GM19193 (cell line): ENCODE data around the gene PIK3AP1.

Source experiments
- POLR2A ChIP-seq: IDR thresholded peaks from 4 replicates; pipeline ENCODE4 v1.6.1; 2011; ENCODE audit not compliant: insufficient read depth, insufficient read length; ENCODE audit errors: extremely low read depth

Gene PIK3AP1

DNA sequence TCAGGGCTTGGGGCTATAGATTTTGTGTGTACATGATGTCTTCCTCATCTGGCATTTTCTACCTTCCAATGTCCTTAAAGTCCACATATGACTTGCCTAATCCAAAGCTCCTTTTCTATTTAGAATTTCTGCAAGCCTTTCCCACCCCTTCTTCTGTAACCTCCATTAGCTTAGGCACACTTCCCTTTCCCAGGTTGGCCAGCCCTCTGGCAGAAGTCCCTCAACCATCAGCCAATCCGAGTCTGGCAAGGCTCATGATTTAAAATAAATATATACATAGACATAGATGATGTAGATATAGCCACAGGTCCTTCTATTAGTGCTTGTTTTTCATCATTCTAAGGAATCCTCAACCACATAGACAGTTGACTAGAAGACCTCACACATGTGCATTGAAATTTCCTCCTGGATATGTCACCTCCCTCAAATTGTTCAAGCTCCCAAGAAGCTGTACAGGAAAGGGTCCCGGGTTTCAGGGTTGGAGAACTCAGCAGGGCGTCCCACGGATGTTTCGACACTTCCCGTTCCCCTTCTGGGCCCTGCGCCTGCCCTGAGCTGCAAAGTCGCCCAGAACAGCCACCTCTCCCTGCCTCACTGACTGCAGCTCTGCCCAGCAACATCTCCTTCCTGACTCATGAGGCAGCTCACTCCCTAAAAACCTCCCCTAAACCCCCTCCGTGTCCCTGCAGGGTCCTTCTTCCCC is 20.4 kb upstream of the PIK3AP1 start:
- no peak for TF ChIP-seq POLR2A

DNA sequence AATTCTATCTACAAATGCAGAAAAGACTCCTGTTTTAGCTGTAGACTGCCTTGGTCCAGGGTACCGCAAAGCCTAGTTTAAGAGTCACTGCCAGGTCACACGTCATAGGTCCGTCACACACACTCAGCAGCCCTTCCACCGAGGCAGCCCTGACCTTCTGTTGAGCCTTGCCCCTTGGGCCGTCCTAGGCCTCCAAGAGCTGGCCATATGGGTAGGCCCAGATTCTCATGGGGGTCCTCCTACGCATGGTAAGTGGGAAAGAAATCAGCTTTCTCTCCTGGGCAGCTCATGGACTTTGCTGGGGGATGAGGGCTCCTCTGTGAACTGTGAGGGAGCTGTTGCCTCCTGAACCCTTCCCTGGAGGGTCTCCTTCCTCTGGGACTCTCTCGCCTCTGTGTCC is 19.8 kb upstream of the PIK3AP1 start:
- no peak for TF ChIP-seq POLR2A

DNA sequence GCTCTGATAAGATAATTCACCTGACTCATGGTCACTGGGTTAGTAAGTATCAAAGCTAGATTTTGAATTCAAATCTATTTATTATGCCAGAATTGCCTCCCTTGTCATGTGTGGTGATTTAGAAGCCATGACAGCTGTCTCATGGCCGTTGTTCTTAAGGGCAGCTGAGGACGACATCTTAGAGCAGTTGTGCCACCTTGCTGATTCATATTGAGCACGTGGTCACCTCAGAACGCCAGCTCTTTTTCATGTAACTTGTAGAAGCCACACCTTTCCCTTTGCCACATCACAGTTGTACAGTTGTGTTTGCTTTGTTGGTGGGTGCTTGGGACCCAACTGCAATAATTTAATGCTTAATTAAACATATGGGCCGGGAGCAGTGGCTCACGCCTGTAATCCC is 4.3 kb upstream of the PIK3AP1 start:
- no peak for TF ChIP-seq POLR2A

DNA sequence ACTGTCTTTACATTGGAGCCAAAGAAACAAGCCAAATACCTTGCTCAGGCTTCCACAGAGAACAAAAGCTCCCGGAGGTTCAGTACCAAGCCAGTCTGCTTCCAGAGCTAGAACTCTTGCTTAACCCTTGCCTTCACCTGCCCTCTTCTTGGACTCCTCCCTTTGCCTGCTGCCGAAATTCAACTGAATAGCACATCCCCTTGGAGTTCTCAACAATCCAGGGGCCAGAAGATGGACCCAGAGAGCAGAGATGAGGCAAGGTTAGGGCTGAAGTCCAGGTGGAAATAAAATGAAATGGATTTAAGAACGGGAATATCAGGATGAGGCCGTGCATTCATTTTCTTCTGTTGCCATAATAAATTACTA is 876 bp upstream of the PIK3AP1 start:
- TF ChIP-seq POLR2A, result no peak

DNA sequence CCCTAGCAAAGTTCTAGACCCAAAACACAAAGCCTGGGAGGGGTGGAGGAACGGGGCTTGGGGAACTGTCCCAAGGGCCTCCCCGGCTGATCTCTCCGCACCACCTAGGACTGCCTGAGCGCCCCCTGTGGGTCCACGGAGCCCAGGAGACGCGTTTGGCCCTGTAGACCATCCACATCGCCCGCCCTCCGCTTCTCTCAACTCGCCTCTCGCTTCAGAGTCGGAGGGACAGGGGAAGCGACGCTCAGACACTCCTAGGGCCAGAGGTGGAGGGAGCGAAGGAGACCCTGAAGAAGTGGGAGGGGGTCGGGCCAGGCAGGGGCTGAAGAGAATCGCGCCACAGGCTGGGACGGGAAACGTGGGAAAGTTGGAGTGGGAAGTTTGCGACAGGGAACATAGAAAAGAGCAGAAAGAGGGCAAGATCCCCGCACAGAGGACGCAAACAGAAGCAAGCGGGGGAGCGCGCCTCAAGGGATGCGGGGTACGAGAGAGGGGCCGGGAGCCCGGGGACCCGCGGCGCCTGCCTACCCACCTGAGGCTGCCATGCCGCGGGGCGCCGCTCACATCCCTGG is 378 bp downstream of the PIK3AP1 start:
- no peak for TF ChIP-seq POLR2A

DNA sequence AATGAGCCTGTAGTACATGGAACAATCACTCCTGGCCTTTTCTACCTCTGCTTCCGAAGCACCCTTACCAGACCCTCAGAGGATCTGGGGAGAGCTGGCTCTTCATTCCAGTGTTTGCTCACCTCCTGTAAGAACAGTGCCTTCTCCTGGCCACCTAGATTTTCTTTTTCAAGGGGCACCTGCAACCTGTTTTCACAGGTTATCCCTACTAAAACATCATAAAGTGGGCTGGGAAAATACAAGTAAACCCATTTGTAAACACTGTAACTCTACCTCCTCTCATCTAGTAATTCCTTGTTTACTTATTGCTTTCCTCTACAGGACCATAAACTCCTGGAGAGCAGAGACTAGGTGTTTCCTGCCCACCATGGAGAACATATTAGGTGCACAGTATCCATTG is 1.1 kb downstream of the PIK3AP1 start:
- TF ChIP-seq POLR2A, result no peak

DNA sequence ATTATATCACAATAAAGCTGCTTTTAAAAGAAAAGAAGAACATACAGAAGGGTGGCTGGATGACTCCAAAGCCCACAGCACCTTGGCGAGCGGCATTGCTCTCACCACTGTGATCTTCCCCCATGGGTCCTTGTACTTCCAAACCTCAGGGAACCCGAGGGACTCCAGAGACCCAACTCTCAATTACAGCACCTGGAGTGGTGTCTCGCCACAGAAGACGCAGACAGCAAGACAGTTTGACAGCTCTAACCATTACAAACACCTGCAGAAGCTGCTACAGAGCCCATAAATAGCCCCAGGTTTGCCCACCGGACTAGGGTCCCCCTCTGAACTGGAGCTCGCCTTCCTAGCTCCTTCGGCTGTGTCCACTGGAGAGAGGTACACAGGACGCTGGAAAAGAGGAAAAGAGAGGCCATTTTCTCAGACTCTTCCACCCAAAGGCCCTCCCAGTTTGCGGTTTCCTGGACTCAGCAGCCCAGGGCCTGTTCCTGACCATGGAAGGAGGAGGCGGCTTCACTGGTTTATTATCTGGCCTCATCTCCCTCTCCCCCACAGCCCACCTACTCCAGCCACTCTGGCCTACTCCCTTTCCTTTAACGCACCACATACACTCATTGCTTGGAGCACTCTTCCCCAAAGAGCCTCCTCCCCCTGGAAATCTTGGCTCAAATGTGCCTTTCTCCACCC is 1.9 kb downstream of the PIK3AP1 start:
- TF ChIP-seq POLR2A, result no peak

DNA sequence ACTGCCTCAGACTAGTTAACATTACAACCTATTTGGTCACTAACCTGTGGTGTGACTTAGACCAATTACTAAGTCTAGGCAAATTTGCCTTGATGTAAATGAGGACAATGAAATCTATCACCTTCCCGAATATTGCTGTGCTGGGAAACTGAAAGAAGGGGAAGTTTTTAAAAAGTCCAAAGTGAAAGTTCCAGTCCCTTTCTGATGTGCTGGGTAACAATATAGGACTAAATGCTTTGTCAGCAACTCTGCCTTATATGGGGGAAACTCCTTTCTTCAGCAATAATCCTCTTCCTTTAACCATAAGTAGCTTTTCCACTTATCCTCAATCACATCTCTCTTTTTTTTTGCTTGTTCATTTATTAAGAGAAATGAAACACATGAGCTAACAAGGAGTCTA is 3.9 kb downstream of the PIK3AP1 start:
- TF ChIP-seq POLR2A, result no peak

DNA sequence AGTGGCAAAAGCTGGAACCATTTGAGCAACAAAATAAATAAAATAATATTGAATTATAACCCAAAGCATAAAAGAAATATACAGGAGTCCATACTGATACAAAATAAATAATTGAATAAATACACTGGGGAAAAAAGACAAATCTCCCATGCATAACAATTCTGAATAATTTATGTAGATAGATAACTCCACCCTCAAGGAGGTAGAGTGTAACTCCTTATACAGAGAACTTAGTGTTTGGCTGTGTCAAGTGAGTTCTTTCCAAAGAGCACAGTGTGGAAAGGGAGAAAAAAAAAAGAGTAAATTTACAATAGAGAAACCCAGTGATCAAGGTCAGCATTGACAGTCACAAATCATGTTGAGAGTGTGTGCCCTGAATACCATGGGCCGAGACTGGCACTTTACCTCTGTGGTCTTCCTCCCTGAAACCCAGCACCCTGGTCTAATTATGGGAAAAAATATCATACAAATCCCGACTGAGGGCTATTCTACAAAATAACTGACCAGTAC is 5.5 kb downstream of the PIK3AP1 start:
- TF ChIP-seq POLR2A, result no peak

DNA sequence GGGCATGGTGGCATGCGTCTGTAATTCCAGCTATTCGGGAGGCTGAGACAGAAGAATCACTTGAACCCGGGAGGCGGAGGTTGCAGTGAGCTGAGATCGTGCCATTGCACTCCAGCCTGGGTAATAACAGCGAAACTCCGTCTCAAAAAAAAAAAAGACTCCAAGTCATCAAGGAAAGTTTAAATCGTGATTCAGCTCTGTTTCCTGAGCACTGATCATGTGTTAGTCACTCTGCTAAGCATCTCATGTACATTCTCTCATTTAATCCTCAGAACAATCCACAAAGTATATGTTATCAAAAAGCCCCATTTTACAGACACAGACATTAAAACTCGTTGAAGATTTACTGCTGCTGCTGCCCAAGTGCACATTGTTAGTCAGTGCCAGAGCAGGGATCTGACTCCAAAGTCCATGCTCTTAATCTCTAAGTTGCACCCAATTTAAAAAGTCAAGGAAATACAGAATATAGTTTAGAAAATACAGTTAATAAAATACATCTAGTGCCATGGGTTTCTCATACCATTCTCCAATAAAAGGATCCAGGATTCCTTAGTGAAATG is 6.2 kb downstream of the PIK3AP1 start:
- TF ChIP-seq POLR2A, result no peak

DNA sequence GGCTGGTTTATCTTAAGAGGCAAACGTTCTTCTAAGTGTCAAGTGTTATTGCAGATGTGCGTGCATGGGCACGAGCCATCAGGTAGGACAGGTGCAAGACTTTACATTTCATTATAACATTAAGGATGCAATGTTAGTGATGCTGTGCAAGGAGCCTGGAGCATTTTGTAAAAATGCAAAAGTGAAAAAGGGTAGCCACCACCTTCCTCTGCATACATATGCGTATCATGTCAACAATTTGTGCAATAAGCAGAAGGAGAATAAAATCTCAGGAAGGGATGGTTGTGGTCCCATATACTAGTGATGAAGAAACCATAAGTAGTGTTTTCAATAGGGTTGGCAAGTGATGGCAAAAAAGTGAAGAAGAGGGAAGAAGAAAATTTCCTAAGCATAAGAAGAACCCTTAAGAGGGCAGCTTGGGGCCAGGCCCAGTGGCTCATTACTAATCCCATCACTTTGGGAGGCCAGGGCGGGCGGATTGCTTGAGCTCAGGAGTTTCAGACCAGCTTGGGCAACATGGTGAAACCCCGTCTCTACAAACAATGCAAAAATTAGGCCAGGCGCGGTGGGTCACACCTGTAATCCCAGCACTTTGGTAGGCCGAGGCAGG is 7.5 kb downstream of the PIK3AP1 start:
- TF ChIP-seq POLR2A, result no peak

DNA sequence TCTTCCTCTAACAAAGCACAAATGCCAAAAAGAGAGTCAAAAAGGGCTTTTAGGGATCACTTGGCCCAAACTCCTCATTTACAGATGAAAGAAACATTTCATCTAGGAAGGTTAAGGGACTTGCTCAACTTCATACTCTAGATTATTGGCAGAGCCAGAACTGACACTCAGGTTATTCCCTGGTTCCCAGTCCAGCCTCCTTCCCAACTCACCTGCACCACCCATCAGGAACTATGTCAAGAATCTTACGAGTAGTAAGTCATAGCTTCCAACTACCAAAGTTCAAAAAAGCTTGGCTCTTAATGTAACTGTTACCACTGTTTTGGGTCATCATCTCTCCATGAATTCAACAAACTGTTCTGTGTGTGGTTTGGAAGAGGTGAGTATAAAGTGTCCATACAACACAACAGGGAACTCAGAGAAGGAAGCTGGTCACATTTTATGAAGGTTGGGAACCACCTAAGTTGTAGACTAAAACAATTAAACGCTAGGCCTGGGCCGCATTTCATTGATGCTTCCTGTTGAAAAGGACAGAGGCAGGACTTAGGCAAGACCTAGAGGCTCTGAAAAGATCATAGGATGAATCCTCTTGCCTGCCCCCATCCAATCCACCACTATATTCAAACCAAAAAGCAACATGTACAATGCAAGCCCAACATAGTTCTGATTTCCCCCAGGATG is 9.1 kb downstream of the PIK3AP1 start:
- TF ChIP-seq POLR2A, result no peak

DNA sequence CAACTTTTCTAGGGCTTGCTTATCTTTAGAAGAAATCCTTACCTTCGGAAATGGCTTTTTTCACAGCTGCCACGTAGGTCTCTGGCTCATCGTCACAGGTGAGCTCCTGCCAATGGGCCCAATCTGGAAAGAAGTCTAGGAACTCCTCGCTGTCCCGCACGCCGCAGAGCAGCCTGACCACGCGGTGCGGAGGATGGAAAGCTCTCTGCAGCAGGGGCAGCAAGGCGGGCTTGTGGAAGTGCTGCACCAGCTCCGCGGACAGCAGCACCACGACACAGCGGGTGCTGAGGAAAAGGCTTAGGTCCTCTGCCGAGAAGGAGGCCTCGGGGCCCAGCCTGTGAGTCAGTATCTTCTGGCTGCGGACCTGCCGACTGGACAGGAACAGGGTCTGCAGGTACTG is 10.8 kb downstream of the PIK3AP1 start:
- no peak for TF ChIP-seq POLR2A

DNA sequence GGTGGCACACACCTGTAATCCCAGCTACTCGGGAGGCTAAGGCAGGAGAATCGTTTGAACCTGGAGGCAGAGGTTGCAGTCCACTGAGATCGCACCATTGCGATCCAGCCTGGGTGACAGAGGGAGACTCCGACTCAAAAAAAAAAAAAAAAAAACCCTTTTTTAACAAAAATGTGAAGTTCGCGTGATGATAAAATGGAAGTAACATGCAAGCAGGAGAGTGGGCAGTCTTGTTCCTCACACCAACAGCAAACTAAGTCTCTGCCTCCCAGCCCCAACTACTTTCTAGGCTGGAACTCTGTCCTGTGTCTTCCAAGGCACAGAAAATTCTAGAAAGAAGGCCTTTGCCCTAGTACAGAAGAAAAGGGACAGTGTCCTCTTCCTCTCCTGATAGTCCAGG is 11.3 kb downstream of the PIK3AP1 start:
- TF ChIP-seq POLR2A, result no peak

DNA sequence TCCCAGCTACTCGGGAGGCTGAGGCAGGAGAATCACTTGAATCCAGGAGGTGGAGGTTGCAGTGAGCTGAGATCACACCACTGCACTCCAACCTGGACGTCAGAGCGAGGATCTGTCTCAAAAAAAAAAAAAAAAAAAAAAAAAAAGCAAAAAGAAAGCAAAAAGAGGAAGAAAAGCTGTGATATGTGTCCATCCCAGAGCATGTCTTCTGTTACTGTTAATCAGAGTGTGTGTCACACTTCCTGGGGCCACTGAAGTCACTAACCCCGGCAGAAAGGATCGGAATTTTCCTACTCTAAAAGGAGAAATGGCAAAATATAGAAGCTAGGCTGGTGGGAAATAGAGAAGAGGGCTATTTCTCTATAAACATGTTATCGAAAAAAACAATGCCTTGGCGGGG is 11.9 kb downstream of the PIK3AP1 start:
- TF ChIP-seq POLR2A, result no peak
